ENCODE measurements around the gene ERAS.

ERAS gene

GRCh38 chrX:48789366-48790220 is 36.7 kb upstream of the ERAS start:
- DNase-seq (ENCODE audit: insufficient read length, low spot score): no peak
- TF ChIP-seq POLR2A (IDR thresholded peaks at IDR 0.05; ENCODE audit: low read depth, low read length): no peak
- no peak for FAIRE-seq

- TF ChIP-seq POLR2A (IDR thresholded peaks at IDR 0.05; ENCODE audit: low read depth, low read length): no peak
- DNase-seq (ENCODE audit: insufficient read length, low spot score) (no peak), FAIRE-seq (no peak)
Measured at GRCh38 chrX:48790477-48790876, 35.8 kb upstream of the ERAS start.

GRCh38 chrX:48791063-48791820 is 35.1 kb upstream of the ERAS start:
- TF ChIP-seq POLR2A (IDR thresholded peaks at IDR 0.05; ENCODE audit: low read depth, low read length): no peak
- FAIRE-seq (no peak), DNase-seq (ENCODE audit: insufficient read length, low spot score) (no peak)

- FAIRE-seq (no peak), DNase-seq (ENCODE audit: insufficient read length, low spot score) (no peak)
- TF ChIP-seq POLR2A (IDR thresholded peaks at IDR 0.05; ENCODE audit: low read depth, low read length): no peak
Measured at GRCh38 chrX:48792219-48792618, 34.1 kb upstream of the ERAS start.

- FAIRE-seq (no peak), DNase-seq (ENCODE audit: insufficient read length, low spot score) (no peak)
- TF ChIP-seq POLR2A (IDR thresholded peaks at IDR 0.05; ENCODE audit: low read depth, low read length): no peak
Measured at GRCh38 chrX:48793935-48794334, 32.4 kb upstream of the ERAS start.

GRCh38 chrX:48794340-48794910 is 31.9 kb upstream of the ERAS start:
- TF ChIP-seq POLR2A (IDR thresholded peaks at IDR 0.05; ENCODE audit: low read depth, low read length): no peak
- DNase-seq (ENCODE audit: insufficient read length, low spot score) (no peak), FAIRE-seq (no peak)

GRCh38 chrX:48794911-48795515 is 31.3 kb upstream of the ERAS start:
- TF ChIP-seq POLR2A (IDR thresholded peaks at IDR 0.05; ENCODE audit: low read depth, low read length): no peak
- FAIRE-seq (no peak), DNase-seq (ENCODE audit: insufficient read length, low spot score) (peak; percentile 26)

GRCh38 chrX:48798318-48798717 is 28.0 kb upstream of the ERAS start:
- DNase-seq (ENCODE audit: insufficient read length, low spot score): no peak
- no peak for FAIRE-seq
- no peak for TF ChIP-seq POLR2A (IDR thresholded peaks at IDR 0.05; ENCODE audit: low read depth, low read length)

GRCh38 chrX:48800574-48801279 is 25.6 kb upstream of the ERAS start:
- no peak for TF ChIP-seq POLR2A (IDR thresholded peaks at IDR 0.05; ENCODE audit: low read depth, low read length)
- FAIRE-seq (no peak), DNase-seq (ENCODE audit: insufficient read length, low spot score) (no peak)

GRCh38 chrX:48801280-48802088 is 24.8 kb upstream of the ERAS start, which contains the start of gene HDAC6:
Gene HDAC6 (plus strand): TSS chrX:48802067. CDS start chrX:48802693, 626 bp downstream.
- FAIRE-seq (no peak), DNase-seq (ENCODE audit: insufficient read length, low spot score) (peak; percentile 51)
- TF ChIP-seq POLR2A (IDR thresholded peaks at IDR 0.05; ENCODE audit: low read depth, low read length): peak; percentile 51

- no peak for FAIRE-seq
- peak; percentile 47 for DNase-seq (ENCODE audit: insufficient read length, low spot score)
- no peak for TF ChIP-seq POLR2A (IDR thresholded peaks at IDR 0.05; ENCODE audit: low read depth, low read length)
Measured at GRCh38 chrX:48802089-48802904, 24.0 kb upstream of the ERAS start.

- DNase-seq (ENCODE audit: insufficient read length, low spot score) (no peak), FAIRE-seq (no peak)
- TF ChIP-seq POLR2A (IDR thresholded peaks at IDR 0.05; ENCODE audit: low read depth, low read length): no peak
Measured at GRCh38 chrX:48802905-48803200, 23.5 kb upstream of the ERAS start.
